Measurements from ENCODE around the gene NUP98.

DNA sequence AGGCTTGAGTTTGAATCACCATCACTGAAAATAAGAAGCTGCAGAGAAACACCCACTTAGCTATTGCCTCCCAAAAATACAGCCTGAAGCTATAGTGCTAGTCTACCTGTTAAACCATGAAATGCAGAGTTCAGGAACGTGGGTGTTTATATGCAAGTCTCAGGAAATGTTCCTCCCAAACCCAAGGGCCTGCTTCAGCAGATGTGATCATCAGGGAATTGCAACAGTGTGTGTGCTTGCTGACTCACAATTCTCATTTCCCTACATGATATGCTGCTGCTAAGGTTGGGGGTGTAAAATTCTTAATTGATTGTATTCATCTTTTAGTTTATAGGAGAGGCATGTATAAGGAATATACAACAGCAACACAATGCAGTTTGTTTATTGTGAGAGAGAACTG is 49.6 kb downstream of the NUP98 start:
- TF ChIP-seq POLR2AphosphoS5 (IDR thresholded peaks at IDR 0.05; ENCODE audit: borderline replicate concordance, low read depth, low read length): no peak
- TF ChIP-seq EZH2 (IDR thresholded peaks at IDR 0.05): no peak

Measured in SK-N-MC (cell line).